Neural progenitor cell (in vitro differentiated cells): ENCODE results near the gene CCDC110.

ENCODE experiments used
- CTCF ChIP-seq: fragments of 200-600 bp; sonication (generic); IDR thresholded peaks from 2 replicates; pipeline ENCODE4 v1.5.1; 2017; ENCODE audit warnings: antibody characterized with exemption, mild to moderate bottlenecking
- EZH2 ChIP-seq: fragments of 200-600 bp; sonication (generic); IDR thresholded peaks from 2 replicates; pipeline ENCODE4 v1.6.1; 2017; ENCODE audit warnings: antibody characterized with exemption, mild to moderate bottlenecking, moderate library complexity

DNA sequence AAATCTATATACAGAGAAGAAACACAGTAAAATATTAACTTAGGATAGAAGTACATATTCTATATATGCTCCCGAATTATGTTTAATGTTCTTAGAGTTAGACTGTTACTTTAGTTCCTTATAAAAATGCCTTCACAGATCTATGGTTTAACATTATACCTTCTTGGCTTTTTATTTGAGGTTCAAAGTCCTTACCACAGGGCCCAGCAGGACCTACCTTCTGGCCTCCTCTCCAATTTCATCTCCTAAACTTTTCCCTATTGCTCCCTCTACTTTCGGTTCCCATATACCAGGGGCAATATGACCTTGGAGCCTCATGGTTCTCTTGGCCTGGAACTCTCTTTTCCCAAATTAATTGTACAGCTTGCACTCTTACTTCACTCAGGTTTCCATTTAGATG is 63.1 kb downstream of the CCDC110 start:
- TF ChIP-seq CTCF (no peak), EZH2 (no peak)
